ENCODE data around the gene TRIP13. TPM values are rescaled to one million over a fixed set of nuclear protein-coding genes. Genes with fewer than 3 reads are reported as not detected.

TRIP13 gene
- total RNA-seq, 1 experiment from 2014 or later = 69.0 TPM

GRCh38 chr5:854966-855743 lies 37.5 kb upstream of the TRIP13 start:
- intact Hi-C loops (cut with micrococcal nuclease) = loop anchor here (5.0 kb wide), 1 partner anchor 183 kb away; no protein-coding TSS in a partner anchor
- Histone ChIP-seq H2AFZ (ENCODE audit: low read length) (no peak overlapping the region), H3K36me3 (ENCODE audit: low read depth, low read length) (no peaks in the 10 kb centered on the region), H3F3A (ENCODE audit: low read length, unreplicated experiment) (no peaks in the 10 kb centered on the region), H3K27ac (ENCODE audit: low read length) (no peak overlapping the region), H3K4me3 (ENCODE audit: low read length) (no peak overlapping the region), H4K20me1 (ENCODE audit: low read length) (no peaks in the 10 kb centered on the region), H3K9me3 (ENCODE audit: low read length) (no peaks in the 10 kb centered on the region), H3K79me2 (ENCODE audit: low read length) (no peaks in the 10 kb centered on the region), H3K4me2 (ENCODE audit: low read length) (no peak overlapping the region), H3K27me3 (ENCODE audit: low read length) (no peaks in the 10 kb centered on the region), H3K9ac (ENCODE audit: low read length) (no peak overlapping the region), H3K4me1 (ENCODE audit: insufficient read depth, low read length) (peaks cover 6% of the 10 kb centered on the region; the same call in 1 of the 2 replicates), H3K9me2 (replicated peaks; ENCODE audit: low read length) (no peaks in the 10 kb centered on the region)
- no peak for TF ChIP-seq EZH2 (IDR thresholded peaks at IDR 0.05; ENCODE audit: low read length, unreplicated experiment)
- TF ChIP-seq EZH2phosphoT487 (IDR thresholded peaks at IDR 0.05; ENCODE audit: borderline replicate concordance, low read length) = no peak
- TF ChIP-seq CTCF (conservative IDR thresholded peaks at IDR 0.05; ENCODE audit: low read depth, low read length) = no peak
- DNase-seq (no peak), ATAC-seq (no peak)
- BruUV-seq (replicated peaks) = no TSS peak
- ChIA-PET CTCF (no interaction called here), POLR2A (ENCODE audit: unreplicated experiment) (no interaction called here)

- POLR2A ChIA-PET (ENCODE audit: unreplicated experiment) = no interaction called here
- BruUV-seq (replicated peaks) = no TSS peak
- ATAC-seq = peak; percentile 10; the same call in 1 of the 2 replicates
- H3K27me3 ChIP-seq (ENCODE audit: low read length) = no peaks in the 10 kb centered on the region
- no peaks in the 10 kb centered on the region for H4K20me1 ChIP-seq (ENCODE audit: low read length)
- no peak overlapping the region for H3K9ac ChIP-seq (ENCODE audit: low read length)
- no peak overlapping the region for H3K4me2 ChIP-seq (ENCODE audit: low read length)
- no peaks in the 10 kb centered on the region for H3K79me2 ChIP-seq (ENCODE audit: low read length)
- H3K4me3 ChIP-seq (ENCODE audit: low read length) = no peak overlapping the region
- CTCF ChIA-PET = no interaction called here
- no peaks in the 10 kb centered on the region for H3K36me3 ChIP-seq (ENCODE audit: low read depth, low read length)
- DNase-seq = no peak
- no peak overlapping the region for H2AFZ ChIP-seq (ENCODE audit: low read length)
- no peaks in the 10 kb centered on the region for H3F3A ChIP-seq (ENCODE audit: low read length, unreplicated experiment)
- peaks cover 2% of the 10 kb centered on the region; the same call in 1 of the 2 replicates for H3K4me1 ChIP-seq (ENCODE audit: insufficient read depth, low read length)
- intact Hi-C loops (cut with micrococcal nuclease) = no loop called here
- no peaks in the 10 kb centered on the region for H3K9me2 ChIP-seq (replicated peaks; ENCODE audit: low read length)
- H3K9me3 ChIP-seq (ENCODE audit: low read length) = no peaks in the 10 kb centered on the region
- no peak overlapping the region for H3K27ac ChIP-seq (ENCODE audit: low read length)
- TF ChIP-seq EZH2 (IDR thresholded peaks at IDR 0.05; ENCODE audit: low read length, unreplicated experiment) = no peak
Measured at GRCh38 chr5:855771-856530, 36.7 kb upstream of the TRIP13 start.

- POLR2A ChIA-PET (ENCODE audit: unreplicated experiment) = no interaction called here
- H3K9ac ChIP-seq (ENCODE audit: low read length) = no peak overlapping the region
- no peaks in the 10 kb centered on the region for H3K36me3 ChIP-seq (ENCODE audit: low read depth, low read length)
- no peak for ATAC-seq
- no peaks in the 10 kb centered on the region for H3K27me3 ChIP-seq (ENCODE audit: low read length)
- H3K4me1 ChIP-seq (ENCODE audit: insufficient read depth, low read length) = no peaks in the 10 kb centered on the region
- no peaks in the 10 kb centered on the region for H3K79me2 ChIP-seq (ENCODE audit: low read length)
- no peak for TF ChIP-seq CTCF (conservative IDR thresholded peaks at IDR 0.05; ENCODE audit: low read depth, low read length)
- no peak for TF ChIP-seq EZH2phosphoT487 (IDR thresholded peaks at IDR 0.05; ENCODE audit: borderline replicate concordance, low read length)
- no peak for TF ChIP-seq EZH2 (IDR thresholded peaks at IDR 0.05; ENCODE audit: low read length, unreplicated experiment)
- no peak for DNase-seq
- H2AFZ ChIP-seq (ENCODE audit: low read length) = no peak overlapping the region
- no peaks in the 10 kb centered on the region for H3K9me3 ChIP-seq (ENCODE audit: low read length)
- no peak overlapping the region for H3K4me2 ChIP-seq (ENCODE audit: low read length)
- no peak overlapping the region for H3K4me3 ChIP-seq (ENCODE audit: low read length)
- H3F3A ChIP-seq (ENCODE audit: low read length, unreplicated experiment) = no peaks in the 10 kb centered on the region
- no peaks in the 10 kb centered on the region for H3K9me2 ChIP-seq (replicated peaks; ENCODE audit: low read length)
- H3K27ac ChIP-seq (ENCODE audit: low read length) = no peak overlapping the region
- intact Hi-C loops (cut with micrococcal nuclease) = no loop called here
- H4K20me1 ChIP-seq (ENCODE audit: low read length) = no peaks in the 10 kb centered on the region
- CTCF ChIA-PET = no interaction called here
- no TSS peak for BruUV-seq (replicated peaks)
Measured at GRCh38 chr5:856531-857425, 35.9 kb upstream of the TRIP13 start.

Measured in PC-3 (cell line).